SK-N-MC (cell line): ENCODE data around the gene OGFOD1.

Experiments used
- EZH2 ChIP-seq: fragments of 200-600 bp; sonication (generic); IDR thresholded peaks from one replicate; pipeline ENCODE4 v1.6.1; 2017; ENCODE audit warnings: antibody characterized with exemption
- FOXP2 ChIP-seq: optimal IDR thresholded peaks from 2 replicates; pipeline ENCODE3; 2011; ENCODE audit warnings: mild to moderate bottlenecking, moderate library complexity; ENCODE audit not compliant: insufficient read depth; ENCODE audit errors: extremely low read length, control extremely low read depth
- POLR2AphosphoS5 ChIP-seq: IDR thresholded peaks from 2 replicates; pipeline ENCODE4 v1.6.1; 2012; ENCODE audit warnings: mild to moderate bottlenecking, low read depth, low read length, borderline replicate concordance

DNA sequence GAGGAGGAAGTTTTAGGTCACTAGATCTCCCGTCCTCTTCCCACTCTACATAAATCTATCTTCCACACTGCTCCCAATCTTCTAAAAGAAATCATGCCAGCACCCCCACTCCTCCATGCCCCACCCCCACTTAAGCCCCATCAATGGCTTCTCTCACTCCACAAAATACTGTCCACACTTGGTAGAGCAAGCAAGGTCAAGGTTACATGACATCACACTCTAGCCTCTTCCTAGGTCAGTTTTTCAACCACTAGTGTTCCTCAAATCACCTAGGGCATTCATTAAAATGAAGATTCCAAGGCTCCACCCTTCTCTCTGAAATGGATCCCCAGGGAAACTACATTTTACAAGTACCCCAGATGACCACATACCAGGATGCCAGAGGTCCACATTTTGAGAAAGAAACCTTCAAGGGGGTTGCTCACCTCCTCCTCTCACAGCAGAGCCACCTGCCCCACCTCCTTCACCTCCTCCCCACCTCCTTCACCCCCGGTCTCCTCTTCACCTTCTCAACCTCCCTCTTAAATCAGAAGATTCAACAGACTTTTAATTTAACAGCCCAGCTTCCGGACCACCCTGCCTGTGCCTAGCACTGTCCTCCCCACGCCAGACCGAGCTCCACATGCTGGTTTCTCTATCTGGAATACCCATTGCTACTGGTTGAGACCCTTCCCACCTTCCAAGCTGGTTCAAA is 29.2 kb upstream of the OGFOD1 start:
- TF ChIP-seq POLR2AphosphoS5, result no peak
- no peak for TF ChIP-seq EZH2
- TF ChIP-seq FOXP2, result no peak
